Body of pancreas (tissue), 4 donors: ENCODE results near the gene B4GALNT3. TPM values are rescaled to one million over a fixed set of nuclear protein-coding genes. Genes with fewer than 3 reads are reported as not detected.
A peak's percentile ranks its signal among the peaks of the same experiment; 100 is the strongest.

Experiments
- ATAC-seq: fragments of 150-250 bp; one replicate; pipeline ENCODE4 v1.9.1; 2016
- DNase-seq, 4 donors: peaks; one replicate each; pipeline ENCODE4 v3.0.0-alpha.2; 2019
- H3K27ac ChIP-seq, 4 donors: fragments of 200-600 bp; sonication (generic); 1 replicate in 3 of 4; 2 replicates in 1 of 4; pipeline versions ENCODE4 v1.5.1 to v1.6.1; 2016 to 2019; ENCODE audit warnings: mild to moderate bottlenecking in 1 of 4, mixed read lengths in 1 of 4, moderate library complexity in 1 of 4
- H3K27me3 ChIP-seq, 2 donors: fragments of 200-600 bp; sonication (generic); one replicate each; pipeline ENCODE4 v1.6.0; 2016; ENCODE audit warnings: mild to moderate bottlenecking in 1 of 2
- H3K36me3 ChIP-seq, 2 donors: fragments of 200-600 bp; sonication (generic); replicated peaks in 1 of 2; 2 replicates each; pipeline ENCODE4 v1.5.1; 2016; ENCODE audit warnings: low read depth in 2 of 2; ENCODE audit not compliant: insufficient read depth in 1 of 2
- H3K4me1 ChIP-seq: fragments of 200-600 bp; sonication (generic); one replicate; pipeline ENCODE4 v1.6.0; 2016
- H3K4me3 ChIP-seq, 2 donors: fragments of 200-600 bp; sonication (generic); 1 replicate in 1 of 2; 2 replicates in 1 of 2; pipeline ENCODE4 v1.5.1; 2016 to 2019
- H3K9me3 ChIP-seq, 3 donors: fragments of 200-600 bp; sonication (generic); 1 replicate in 2 of 3; 2 replicates in 1 of 3; pipeline ENCODE4 v1.5.1; 2016
- CTCF ChIP-seq, 7 experiments: fragments of 450-650 bp in 4 of 7; fragments of 200-600 bp in 3 of 7; sonication (generic) in 3 of 7; IDR thresholded peaks; one replicate each; pipeline ENCODE4 v1.5.1; 2016 to 2019; ENCODE audit warnings: antibody characterized with exemption in 7 of 7
- POLR2A ChIP-seq, 3 donors: fragments of 450-650 bp; IDR thresholded peaks; one replicate each; pipeline ENCODE4 v1.6.1; 2016; ENCODE audit warnings: antibody characterized with exemption in 3 of 3, mild to moderate bottlenecking in 2 of 3
- WGBS, 2 donors: methylation state at CpG; one replicate each; pipeline ENCODE4 v1.1.5; 2017; 5-methylcytosine and 5-hydroxymethylcytosine counted together
- intact Hi-C: fragments of 100-400 bp; cut with DNase I; formaldehyde crosslinking; loops from one replicate; pipeline ENCODE4 v1.15.1; 2023
- total RNA-seq, 2 donors: library from RNA; depleted of rRNA; stranded (reverse); fragments of >200 nt; gene quantifications; one replicate each; pipeline ENCODE4 v1.1.0, GENCODE V29; 2016

The B4GALNT3 gene
- total RNA-seq, 2 donors from 2014 or later: 4.0 to 9.3 TPM

- no peaks in the 10 kb centered on the region for H3K9me3 ChIP-seq
- H3K27ac ChIP-seq: no peak overlapping the region
- intact Hi-C loops: no loop called here
- peaks cover 5% of the 10 kb centered on the region for H3K4me1 ChIP-seq
- WGBS, 2 donors: 51 to 52% methylated on average over 7 to 9 of the region's 9 CpGs
- DNase-seq: no peak
- H3K27me3 ChIP-seq: no peaks in the 10 kb centered on the region
- no peak overlapping the region for H3K4me3 ChIP-seq
- ATAC-seq: no peak
- no peaks in the 10 kb centered on the region for H3K36me3 ChIP-seq
- TF ChIP-seq POLR2A (IDR thresholded peaks at IDR 0.05): no peak
- no peak for TF ChIP-seq CTCF (IDR thresholded peaks at IDR 0.05)
These were observed 14.3 kb downstream of the B4GALNT3 start for GRCh38 chr12:473863-474577.

GRCh38 chr12:475286-475685 lies 15.5 kb downstream of the B4GALNT3 start:
- WGBS, 2 donors: 63 to 70% methylated on average over 5 of the region's 5 CpGs
- Histone ChIP-seq H3K36me3 (no peaks in the 10 kb centered on the region), H3K4me1 (peaks cover under 1% of the 10 kb centered on the region), H3K27ac (no peak overlapping the region), H3K27me3 (no peaks in the 10 kb centered on the region), H3K9me3 (no peaks in the 10 kb centered on the region), H3K4me3 (no peak overlapping the region)
- no peak for TF ChIP-seq POLR2A (IDR thresholded peaks at IDR 0.05)
- intact Hi-C loops: no loop called here
- no peak for DNase-seq
- ATAC-seq: no peak

GRCh38 chr12:479161-479560 lies 19.4 kb downstream of the B4GALNT3 start:
- no peak for DNase-seq
- intact Hi-C loops: no loop called here
- no peak overlapping the region for H3K4me3 ChIP-seq
- H3K27me3 ChIP-seq: no peaks in the 10 kb centered on the region
- H3K27ac ChIP-seq: no peak overlapping the region
- H3K4me1 ChIP-seq: no peaks in the 10 kb centered on the region
- TF ChIP-seq CTCF (IDR thresholded peaks at IDR 0.05) (no peak), POLR2A (IDR thresholded peaks at IDR 0.05) (no peak)
- no peaks in the 10 kb centered on the region for H3K9me3 ChIP-seq
- WGBS, 2 donors: 90 to 95% methylated on average over 4 of the region's 4 CpGs
- no peaks in the 10 kb centered on the region for H3K36me3 ChIP-seq
- no peak for ATAC-seq

- Histone ChIP-seq H3K27me3 (no peaks in the 10 kb centered on the region), H3K36me3 (no peaks in the 10 kb centered on the region), H3K27ac (no peak overlapping the region), H3K9me3 (no peaks in the 10 kb centered on the region), H3K4me1 (no peaks in the 10 kb centered on the region), H3K4me3 (no peak overlapping the region)
- ATAC-seq (no peak), DNase-seq (peak in 2 of 4 donors; percentile 17 to 33)
- intact Hi-C loops: no loop called here
- TF ChIP-seq CTCF (IDR thresholded peaks at IDR 0.05): no peak
- no peak for TF ChIP-seq POLR2A (IDR thresholded peaks at IDR 0.05)
- WGBS, 2 donors: 67 to 82% methylated on average over 8 to 13 of the region's 13 CpGs
These were observed 21.4 kb downstream of the B4GALNT3 start for GRCh38 chr12:480831-481816.

- no peak for DNase-seq
- ATAC-seq: no peak
These were observed 22.3 kb downstream of the B4GALNT3 start for GRCh38 chr12:482061-482460.

More at GRCh38 chr12:482061-482460, 22.3 kb downstream of the B4GALNT3 start:
- intact Hi-C loops: no loop called here
- 79 to 100% methylated on average over 3 of the region's 3 CpGs for WGBS, 2 donors
- H3K9me3 ChIP-seq: no peaks in the 10 kb centered on the region
- H3K4me3 ChIP-seq: no peak overlapping the region
- H3K36me3 ChIP-seq: no peaks in the 10 kb centered on the region
- H3K4me1 ChIP-seq: no peaks in the 10 kb centered on the region
- H3K27ac ChIP-seq: no peak overlapping the region
- TF ChIP-seq CTCF (IDR thresholded peaks at IDR 0.05) (no peak), POLR2A (IDR thresholded peaks at IDR 0.05) (no peak)
- H3K27me3 ChIP-seq: no peaks in the 10 kb centered on the region
